Astrocyte of the cerebellum (primary cell): ENCODE measurements around the gene RNASEL.

Experiments
- DNase-seq: peaks from one replicate; pipeline ENCODE4 v3.0.0-alpha.2; 2011; ENCODE audit warnings: low read depth
- H3K4me3 ChIP-seq: 2 replicates; pipeline ENCODE4 v1.5.1; 2011; ENCODE audit warnings: mild to moderate bottlenecking, low read depth, low read length, moderate library complexity
- CTCF ChIP-seq: IDR thresholded peaks from 2 replicates; pipeline ENCODE4 v1.5.1; 2012; ENCODE audit warnings: low read length, low read depth, moderate library complexity, mild to moderate bottlenecking; ENCODE audit errors: missing control alignments
- in situ Hi-C: cut with HindIII; loops from 2 replicates; pipeline ENCODE4 v1.10.0; 2017; ENCODE audit warnings: low sequenced_read_pairs

The RNASEL gene

DNA sequence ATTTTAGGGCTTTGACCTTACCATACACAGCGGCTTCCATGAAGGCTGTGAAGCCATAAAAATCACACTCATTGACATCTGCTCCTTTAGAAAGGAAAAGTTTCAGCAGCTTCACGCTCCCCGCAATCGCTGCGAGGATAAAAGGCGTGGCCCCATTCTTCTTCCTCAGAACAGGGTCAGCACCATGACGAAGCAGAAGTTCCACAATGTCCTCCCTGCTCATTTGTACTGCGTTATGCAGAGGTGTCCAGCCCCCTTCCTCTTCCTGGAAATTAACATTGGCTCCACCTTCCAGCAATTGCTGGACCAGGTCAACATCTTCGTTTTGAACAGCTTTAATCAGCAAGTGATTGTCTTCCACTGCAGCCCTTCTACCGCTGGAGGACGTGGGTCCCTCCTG is 2.7 kb downstream of the RNASEL start:
- no peak overlapping the region for H3K4me3 ChIP-seq
- no peak for TF ChIP-seq CTCF
- in situ Hi-C loops: no loop called here
- DNase-seq: no peak

GRCh38 chr1:182584746-182585145 is 4.3 kb downstream of the RNASEL start:
- DNase-seq: no peak
- no peak for TF ChIP-seq CTCF
- in situ Hi-C loops: no loop called here
- H3K4me3 ChIP-seq: no peak overlapping the region

DNA sequence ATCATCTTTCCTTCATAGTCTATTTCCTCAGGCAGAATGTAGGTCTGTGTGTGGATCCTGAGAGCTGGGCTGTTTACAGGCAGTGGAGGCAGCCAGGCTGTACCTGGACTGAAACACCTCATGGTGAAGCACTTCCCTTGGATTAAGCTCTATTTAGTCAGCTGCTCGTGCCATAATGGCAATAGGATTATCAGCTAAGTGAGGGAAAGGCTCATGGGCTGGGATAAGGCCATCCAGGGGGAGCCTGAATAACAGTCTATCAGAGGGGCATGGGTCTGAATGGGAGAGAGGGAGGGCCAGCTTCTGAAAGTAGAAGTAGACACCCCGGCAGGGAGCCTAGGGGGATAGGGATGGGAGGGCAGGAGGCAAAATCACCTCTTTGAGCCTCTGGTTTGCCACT is 8.3 kb downstream of the RNASEL start:
- in situ Hi-C loops: no loop called here
- no peak for TF ChIP-seq CTCF
- no peak for DNase-seq
- H3K4me3 ChIP-seq: no peak overlapping the region

- in situ Hi-C loops: no loop called here
- H3K4me3 ChIP-seq: no peak overlapping the region
- no peak for TF ChIP-seq CTCF
- DNase-seq: no peak
Measured at GRCh38 chr1:182575540-182576149, 13.4 kb downstream of the RNASEL start.

DNA sequence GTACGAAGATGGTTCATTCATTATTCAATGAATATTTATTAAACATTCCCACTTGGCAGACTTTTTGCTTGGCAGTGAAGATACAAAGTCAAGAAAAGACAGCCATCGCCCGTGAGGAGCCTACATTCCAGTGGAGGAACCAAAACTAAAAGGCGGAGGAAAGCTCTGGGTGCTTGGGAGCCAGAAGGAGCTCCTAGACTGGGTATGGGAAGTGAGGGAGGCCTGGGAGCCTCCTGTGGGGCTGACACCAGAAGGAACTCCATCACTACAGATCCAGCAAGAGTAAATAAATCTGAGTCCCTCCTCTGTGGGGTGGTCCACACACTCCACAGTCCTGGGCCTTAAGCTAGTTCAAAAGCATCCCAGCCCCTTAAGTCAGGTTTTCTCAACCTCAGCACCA is 14.9 kb downstream of the RNASEL start:
- in situ Hi-C loops: no loop called here
- TF ChIP-seq CTCF: no peak
- no peak for DNase-seq
- no peak overlapping the region for H3K4me3 ChIP-seq

- no peak for DNase-seq
- H3K4me3 ChIP-seq: no peak overlapping the region
- in situ Hi-C loops: no loop called here
- TF ChIP-seq CTCF: no peak
Measured at GRCh38 chr1:182570611-182570970, 18.5 kb downstream of the RNASEL start.

- no peak for TF ChIP-seq CTCF
- in situ Hi-C loops: no loop called here
- no peak for DNase-seq
- no peak overlapping the region for H3K4me3 ChIP-seq
Measured at GRCh38 chr1:182569939-182570610, 19.0 kb downstream of the RNASEL start.
